Sciatic nerve (tissue), 2 donors: ENCODE measurements around the gene TCAIM. TPM values are rescaled to one million over a fixed set of nuclear protein-coding genes. Genes with fewer than 3 reads are reported as not detected.
A peak's percentile ranks its signal among the peaks of the same experiment; 100 is the strongest.
"Not testable (repeated sequence)": the region's sequence is repeated elsewhere in the genome, so short reads cannot be mapped to it uniquely, and the experiment has no call there.

Experiments used
- ATAC-seq: fragments of 200-7000 bp; cut with Tn5 transposase; one replicate; pipeline ENCODE4 v1.9.1; 2020; ENCODE audit warnings: mild to moderate bottlenecking, moderate library complexity
- DNase-seq: peaks from one replicate; pipeline ENCODE4 v3.0.0-alpha.2; 2020; ENCODE audit warnings: low spot score
- intact Hi-C: fragments of 100-400 bp; cut with DNase I; formaldehyde crosslinking; loops from one replicate; pipeline ENCODE4 v1.14.2; 2022
- total RNA-seq: library from RNA; stranded (reverse); fragmentation: NEBNext Ultra II Directional; extraction: Animal tissue kit (Norgen Biotek cat#: 25700); gene quantifications from one replicate; pipeline ENCODE4 v1.2.1, GENCODE V29; 2021
- donor health status: DM: no; HTN: no; CAD: no.
- donor health status: DM: no; HTN: no; CAD: no.

TCAIM gene
- total RNA-seq, 1 donor from 2014 or later = 35.6 TPM

DNA sequence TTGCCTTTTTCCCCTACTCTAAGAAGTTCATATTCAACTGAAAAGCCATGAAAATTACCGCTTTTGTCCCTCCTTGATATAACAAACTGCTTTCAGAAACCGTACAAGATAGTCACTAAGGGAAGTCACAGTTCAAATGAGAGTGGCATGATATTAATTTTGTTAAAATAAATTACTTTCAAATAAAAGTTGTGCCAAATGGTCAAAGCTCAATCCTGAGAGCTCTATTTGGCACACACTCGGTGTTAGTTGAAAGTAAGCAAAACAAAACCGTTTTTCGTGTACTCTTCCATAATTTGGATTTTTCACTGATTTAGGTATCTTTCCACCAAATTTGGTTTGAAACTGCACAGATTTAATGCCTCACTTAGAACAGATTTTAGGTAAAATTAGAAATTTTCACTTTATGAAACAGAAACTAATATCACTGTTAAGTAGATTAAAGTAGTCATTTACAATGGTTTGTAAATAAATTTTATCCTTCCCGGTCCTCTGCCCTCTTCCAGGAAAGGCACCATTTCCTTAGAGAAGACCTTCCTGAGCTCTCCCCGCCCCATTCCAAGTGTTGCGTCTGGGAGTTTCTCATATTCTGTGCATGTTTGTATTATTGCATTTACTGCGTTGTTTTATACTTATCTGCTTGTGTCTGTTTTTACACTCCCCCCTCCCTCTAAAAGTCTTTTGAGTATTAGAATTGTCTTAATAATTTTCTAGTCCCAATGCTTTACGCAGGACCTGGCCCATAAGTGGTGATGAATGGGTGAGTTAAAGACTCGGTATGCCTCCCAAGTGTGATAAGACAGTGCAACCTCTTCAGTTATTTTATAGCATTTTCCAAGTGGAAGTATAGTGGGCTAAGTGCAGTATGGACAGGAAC is 853 bp downstream of the TCAIM start:
- no peak for ATAC-seq
- DNase-seq = no peak
- intact Hi-C loops = no loop called here

DNA sequence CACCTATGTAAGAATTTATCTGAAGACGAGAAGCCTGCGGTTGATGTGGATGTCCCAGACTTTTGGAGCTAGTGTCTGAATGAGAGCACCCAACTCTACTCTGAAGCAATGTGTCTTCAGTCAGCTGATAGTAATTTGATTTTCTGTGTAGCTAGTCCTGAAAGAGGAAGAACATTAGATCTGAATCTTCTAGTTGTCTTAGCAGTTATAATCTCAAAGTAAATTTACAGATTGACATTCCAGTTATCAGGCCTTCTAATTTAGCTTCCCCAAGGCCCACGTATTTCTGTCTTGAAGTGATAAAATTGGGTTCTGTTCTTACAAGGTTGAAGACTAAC is 1.5 kb downstream of the TCAIM start:
- intact Hi-C loops = no loop called here
- ATAC-seq (no peak), DNase-seq (no peak)

DNA sequence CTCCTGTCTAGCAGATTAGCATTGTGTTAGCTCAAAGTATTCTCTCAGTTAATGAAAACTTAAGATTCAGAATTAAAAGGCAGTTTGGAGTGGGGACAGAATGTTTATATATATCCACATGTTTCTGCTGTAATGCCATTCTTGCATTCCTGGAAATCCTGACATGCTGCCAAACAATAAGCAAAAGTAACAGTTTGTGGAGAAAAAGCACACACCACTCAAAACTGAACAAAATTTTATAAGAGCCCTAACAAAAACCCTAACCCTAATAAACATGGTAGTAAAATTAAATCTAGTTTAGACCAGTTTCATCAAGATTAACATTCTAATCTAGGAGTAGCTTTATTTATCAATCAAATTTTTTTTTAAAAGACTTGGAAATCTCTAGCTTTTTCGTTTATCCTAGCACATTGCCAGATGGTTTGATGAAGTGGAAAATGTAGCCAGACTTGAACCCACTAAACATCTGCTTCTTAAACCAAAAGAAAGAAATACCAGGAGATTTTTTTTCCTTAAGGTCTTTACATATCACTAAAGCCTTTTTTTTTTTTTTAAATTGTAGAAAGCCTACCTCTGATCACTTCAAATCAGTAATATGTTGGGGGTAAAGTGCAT is 3.7 kb downstream of the TCAIM start:
- intact Hi-C loops = no loop called here
- no peak for ATAC-seq

DNA sequence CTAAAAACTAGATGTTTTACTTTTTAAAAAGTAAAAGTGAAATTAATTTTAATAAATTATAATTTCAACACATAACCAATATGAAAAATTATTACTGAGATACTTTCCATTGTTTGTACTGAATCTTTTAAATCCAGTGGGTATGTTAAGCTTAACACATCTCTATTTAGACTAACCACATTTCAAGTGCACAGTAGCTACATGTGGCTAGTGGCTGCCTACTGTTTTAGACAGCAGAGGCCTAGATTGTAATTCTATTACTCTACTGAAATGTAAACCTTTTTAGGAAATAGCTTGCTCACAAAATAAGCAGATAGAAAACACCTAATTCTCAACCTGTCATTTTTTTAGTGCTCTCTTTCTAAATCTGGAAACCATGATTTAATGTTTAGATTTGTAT is 4.9 kb downstream of the TCAIM start:
- ATAC-seq (no peak), DNase-seq (no peak)
- intact Hi-C loops = no loop called here

More for the DNA sequence above, 3.7 kb downstream of the TCAIM start:
- no peak for DNase-seq

GRCh38 chr3:44346590-44346989 is 8.0 kb downstream of the TCAIM start:
- intact Hi-C loops, ATAC-seq, DNase-seq: not testable (repeated sequence)

GRCh38 chr3:44348993-44349392 is 10.4 kb downstream of the TCAIM start:
- intact Hi-C loops = no loop called here
- DNase-seq = no peak
- no peak for ATAC-seq

DNA sequence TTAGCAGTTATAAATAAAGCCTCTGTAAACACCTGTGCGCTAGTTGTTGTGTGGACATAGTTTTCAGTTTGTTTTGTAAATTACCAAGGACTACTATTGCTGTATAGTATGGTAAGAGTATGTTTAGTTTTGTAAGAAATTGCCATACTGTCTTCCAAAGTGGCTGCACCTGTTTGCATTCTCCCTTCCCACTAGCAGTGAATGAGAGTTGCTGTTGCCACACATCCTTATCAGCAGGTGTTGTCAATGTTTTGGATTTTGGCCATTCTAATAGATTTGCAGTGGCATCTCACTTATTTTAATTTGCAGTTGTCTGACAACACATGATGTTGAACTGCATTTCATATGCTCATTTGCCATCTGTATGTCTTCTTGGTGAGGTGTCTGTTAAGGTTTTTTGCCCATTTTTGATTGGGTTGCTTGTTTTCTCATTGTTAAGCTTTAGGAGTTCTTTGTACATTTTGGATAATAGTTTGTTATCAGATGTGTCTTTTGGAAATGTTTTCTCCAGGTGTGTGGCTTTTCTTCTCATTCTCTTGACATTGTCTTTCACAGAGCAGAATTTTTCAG is 14.9 kb downstream of the TCAIM start:
- DNase-seq (no peak), ATAC-seq (no peak)
- intact Hi-C loops = no loop called here

DNA sequence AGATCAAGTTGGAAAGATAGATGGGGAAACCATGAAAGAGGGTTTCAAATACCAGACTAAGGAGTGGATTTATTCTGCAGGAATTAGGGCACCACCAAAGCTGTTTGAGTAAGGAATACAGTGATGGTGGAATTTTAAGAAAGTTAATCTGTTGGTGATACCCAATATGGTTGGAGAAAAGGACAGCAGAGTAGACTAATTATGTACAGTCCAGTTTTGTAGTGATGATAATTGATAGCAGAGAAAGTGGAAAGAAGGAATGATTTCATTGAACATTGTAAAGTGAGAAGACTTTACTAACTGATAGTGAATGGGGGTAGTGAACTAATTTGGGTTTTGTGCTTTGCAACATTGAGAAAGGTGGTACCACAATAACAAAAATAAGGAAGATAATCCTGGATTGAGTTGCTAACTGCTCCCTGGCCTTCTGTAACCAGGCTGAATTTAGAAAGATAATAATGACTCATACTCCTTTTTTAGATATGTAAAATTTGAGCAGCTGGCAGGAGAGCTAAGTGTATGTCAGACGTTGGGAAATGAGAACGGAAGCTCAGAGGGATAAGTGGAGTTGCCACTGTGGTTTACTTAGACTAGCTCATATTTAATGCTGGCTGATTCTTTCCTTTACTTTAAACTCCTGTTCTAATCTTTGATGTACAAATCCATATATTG is 16.9 kb downstream of the TCAIM start:
- DNase-seq = no peak
- intact Hi-C loops = no loop called here
- ATAC-seq = peak; percentile 72

- DNase-seq = no peak
- intact Hi-C loops = no loop called here
- ATAC-seq = no peak
Measured at GRCh38 chr3:44359146-44359751, 20.7 kb downstream of the TCAIM start.

GRCh38 chr3:44363591-44363990 is 25.0 kb downstream of the TCAIM start:
- intact Hi-C loops = no loop called here
- DNase-seq = no peak
- no peak for ATAC-seq

DNA sequence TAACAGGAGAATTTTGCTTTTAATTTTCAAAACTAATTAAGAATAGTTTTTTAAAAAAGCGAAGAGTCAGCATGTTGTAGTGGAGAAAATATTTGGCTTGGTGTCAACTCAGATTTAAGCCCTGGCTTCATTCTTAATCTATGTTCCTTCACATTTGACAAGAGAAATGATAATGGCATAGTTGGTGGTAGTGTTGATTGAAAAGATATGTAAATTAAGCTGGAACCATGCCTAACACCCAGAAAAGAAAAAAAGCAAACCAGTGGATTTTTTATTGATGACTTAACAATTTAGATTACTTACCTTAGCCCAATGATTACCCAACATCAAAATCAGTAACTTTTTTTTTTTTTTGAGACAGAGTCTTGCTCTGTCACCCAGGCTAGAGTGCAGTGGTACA is 27.4 kb downstream of the TCAIM start:
- DNase-seq (no peak), ATAC-seq (no peak)
- intact Hi-C loops = no loop called here

- no peak for ATAC-seq
Measured at GRCh38 chr3:44375450-44375849, 36.9 kb downstream of the TCAIM start.

DNA sequence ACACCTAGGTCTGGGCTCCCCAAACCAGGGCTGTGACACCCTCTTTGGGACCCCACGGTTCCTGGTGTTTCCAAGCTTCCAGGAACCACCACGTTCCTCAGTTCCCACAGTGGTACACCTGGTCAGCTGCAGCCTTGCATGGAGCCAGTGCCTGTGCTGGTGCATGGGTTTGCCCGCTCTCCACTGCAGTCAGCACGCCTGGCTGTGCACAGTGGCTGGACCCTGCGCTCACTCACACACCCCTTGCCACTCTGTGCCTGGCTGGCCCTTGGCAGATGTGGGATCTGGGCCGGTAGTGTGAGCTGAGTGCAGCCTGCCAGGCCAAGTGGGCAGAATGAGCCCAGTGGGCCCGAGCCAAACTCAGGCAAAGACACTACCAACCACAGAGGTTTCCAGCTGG is 48.8 kb downstream of the TCAIM start:
- intact Hi-C loops = no loop called here
- ATAC-seq = no peak
- no peak for DNase-seq

More at GRCh38 chr3:44375450-44375849, 36.9 kb downstream of the TCAIM start:
- DNase-seq = no peak
- intact Hi-C loops = no loop called here

DNA sequence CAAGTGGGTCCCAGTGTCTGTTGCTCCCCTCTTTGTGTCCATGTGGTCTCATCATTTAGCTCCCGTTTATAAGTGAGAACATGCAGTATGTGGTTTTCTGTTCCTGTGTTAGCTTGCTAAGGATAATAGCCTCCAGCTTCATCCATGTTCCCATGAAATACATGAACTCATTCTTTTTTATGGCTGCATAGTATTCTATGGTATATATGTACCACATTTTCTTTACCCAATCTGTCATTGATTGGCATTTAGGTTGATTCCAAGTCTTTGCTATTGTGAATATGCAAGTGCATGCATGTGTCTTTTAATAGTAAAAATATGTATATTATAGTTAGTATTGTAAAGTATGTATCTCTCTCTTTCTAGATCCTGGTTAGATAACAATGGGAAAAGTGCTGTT is 53.9 kb downstream of the TCAIM start:
- DNase-seq = no peak
- intact Hi-C loops = no loop called here
- ATAC-seq = no peak

DNA sequence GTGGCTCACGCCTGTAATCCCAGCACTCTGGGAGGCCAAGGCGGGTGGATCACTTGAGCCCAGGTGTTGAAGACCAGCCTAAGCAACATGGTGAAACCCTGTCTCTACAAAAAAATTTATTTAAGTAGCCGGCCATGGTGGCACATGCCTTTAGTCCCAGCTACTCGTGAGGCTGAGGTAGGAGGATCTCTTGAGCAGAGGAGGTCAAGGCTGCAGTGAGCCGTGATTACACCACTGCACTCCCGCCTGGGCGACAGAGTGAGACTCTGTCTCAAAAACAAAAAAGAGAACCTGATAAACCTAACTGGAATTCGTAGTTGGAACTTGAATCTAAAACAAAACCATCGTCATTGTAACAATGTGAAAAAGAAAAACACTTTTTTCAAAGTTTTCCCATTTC is 57.1 kb downstream of the TCAIM start:
- intact Hi-C loops = no loop called here
- ATAC-seq (no peak), DNase-seq (no peak)

- DNase-seq (no peak), ATAC-seq (no peak)
- intact Hi-C loops = no loop called here
Measured at GRCh38 chr3:44396200-44397171, 57.9 kb downstream of the TCAIM start.

- ATAC-seq, DNase-seq, intact Hi-C loops: not testable (repeated sequence)
Measured at GRCh38 chr3:44398271-44398670, 59.7 kb downstream of the TCAIM start.

GRCh38 chr3:44398853-44399252 is 60.3 kb downstream of the TCAIM start:
- intact Hi-C loops = no loop called here
- DNase-seq (no peak), ATAC-seq (no peak)
